A204.1 (cell line): ENCODE measurements around the gene CASP7.

Experiments used
- FAIRE-seq: peaks from 2 replicates; lab custom pipeline; 2012; peaks lifted over from hg19 to GRCh38; lab: Jason Lieb, UNC

The CASP7 gene

DNA sequence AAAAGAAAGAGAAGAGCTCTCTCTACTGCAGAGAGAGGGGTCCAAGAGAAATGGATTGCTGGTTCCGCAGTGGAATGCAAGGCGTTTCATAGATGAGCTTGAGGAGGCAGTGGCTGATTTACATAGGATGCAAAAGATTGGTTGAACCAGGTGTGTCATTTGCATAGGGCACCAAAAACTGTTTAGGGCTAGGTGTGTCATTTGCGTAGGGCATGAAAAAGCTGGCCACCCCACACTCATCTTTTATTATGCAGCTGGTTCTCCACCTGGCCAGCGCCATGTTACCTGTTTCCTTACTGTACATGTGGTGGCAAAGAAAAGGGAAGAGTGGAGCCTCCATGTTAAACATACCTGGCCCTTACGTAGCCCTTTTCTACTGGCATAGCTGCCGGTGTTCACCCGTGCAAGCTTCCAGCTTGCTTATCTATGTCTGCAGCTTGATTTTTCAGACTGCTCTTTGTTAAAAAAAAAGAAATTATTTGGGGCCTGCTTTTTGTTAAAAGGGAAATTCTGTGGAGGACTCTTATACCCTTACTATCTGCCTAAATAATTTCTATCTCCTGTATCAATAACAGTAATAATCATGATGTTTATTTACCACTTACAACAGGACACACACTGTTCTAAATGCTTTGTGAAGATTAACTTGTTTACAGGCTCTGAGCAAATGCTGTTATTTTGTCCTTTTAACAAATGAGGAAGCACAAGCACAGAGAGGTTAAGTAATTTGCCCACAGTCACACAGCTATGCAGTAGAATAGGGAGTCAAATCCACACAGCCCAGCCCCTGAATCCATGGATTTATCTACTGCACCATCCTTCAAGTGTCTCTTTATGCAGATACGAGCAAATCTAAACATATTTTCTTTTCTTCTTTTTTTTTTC is 33.3 kb downstream of the CASP7 start:
- no peak for FAIRE-seq

DNA sequence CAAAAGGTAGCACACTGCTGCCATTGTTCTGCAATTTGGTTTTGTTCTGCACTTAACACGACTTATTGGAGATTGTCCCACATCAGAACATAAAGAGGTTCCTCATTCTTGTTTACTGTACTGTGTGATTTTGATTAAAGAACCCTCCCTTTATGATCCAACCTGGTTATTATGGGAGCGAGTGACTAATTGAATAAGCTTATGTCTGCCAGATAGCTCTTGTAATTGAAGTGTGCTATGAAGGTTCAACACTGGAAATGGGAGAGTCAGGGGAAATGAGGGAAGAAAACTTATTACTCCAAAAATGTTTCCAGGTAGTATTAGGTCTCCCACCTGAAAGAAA is 33.9 kb downstream of the CASP7 start:
- FAIRE-seq, result no peak

DNA sequence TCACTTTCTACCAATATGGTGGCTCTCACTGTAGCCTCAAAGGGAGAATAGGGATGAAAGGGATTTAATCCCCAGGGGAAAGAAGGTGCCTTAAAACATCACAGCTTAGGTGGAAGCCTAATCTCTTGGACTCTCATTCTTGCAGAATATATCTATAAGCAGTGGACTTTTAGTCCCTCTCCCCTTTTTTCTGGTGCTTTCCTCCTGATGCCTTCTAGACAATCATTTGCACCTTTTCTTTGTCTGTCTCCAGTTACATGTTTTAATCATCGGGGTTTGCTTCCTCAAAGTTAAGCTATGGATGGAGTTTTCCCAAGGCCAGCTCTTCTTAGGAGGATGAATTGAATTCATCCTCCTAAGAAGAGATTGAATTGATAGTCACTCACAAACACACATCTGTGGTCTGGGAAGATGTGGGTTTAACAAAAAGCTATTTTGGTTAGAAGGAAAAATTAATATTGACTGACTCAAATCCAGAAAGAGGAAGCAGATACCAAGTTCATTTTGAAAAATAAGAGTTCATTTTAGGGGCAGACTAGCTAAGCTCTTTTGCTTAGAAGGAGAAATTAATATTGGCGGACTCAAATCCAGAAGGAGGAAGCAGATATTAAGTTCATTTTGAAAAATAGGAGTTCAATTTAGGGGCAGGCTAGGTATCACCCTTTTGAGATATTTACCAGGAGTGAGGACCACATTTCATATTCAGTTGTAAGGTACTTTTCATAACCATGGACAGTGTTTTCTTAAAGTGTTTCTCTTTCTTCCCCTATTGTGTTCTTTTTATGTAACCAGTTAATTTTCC is 36.6 kb downstream of the CASP7 start:
- no peak for FAIRE-seq

DNA sequence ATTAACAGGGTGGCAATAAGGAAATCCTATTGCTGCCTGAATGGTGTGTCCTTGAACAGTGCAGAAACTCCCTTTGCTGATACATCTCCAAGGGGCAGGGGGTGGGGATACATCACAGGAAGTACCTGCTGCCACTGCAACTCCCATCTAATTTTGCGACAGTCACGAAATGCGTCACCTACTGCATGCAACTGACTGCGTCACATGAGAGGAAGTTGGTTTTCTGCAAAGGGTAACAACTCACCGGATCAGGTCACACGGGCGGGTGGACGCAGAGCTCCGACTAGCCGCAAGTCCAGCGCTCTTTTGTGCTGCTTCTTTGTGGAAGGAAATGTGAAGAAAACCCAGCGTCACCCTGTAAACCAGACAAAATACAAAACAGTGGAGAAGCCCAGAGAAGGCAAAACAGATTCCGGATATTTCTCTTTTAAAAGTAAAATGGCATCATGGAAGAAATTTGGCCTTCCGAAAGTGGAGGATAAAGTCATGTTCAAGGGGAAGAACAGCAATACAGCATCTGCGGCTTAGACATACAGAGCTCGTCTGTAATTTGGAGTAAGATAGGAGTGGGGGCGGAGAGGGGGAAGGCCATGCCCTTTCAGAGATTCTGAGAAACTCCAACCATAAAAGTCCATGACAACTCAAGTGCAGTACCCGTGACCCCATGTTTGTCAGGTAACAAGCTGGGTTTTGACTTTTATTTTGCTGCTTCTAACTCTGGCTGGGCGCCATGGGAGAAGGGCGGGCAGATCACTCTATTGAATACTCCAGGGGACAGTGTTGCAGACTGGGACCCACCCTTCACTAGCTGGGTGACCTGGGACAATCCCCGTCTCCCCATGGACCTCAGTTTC is 39.5 kb downstream of the CASP7 start:
- no peak for FAIRE-seq

DNA sequence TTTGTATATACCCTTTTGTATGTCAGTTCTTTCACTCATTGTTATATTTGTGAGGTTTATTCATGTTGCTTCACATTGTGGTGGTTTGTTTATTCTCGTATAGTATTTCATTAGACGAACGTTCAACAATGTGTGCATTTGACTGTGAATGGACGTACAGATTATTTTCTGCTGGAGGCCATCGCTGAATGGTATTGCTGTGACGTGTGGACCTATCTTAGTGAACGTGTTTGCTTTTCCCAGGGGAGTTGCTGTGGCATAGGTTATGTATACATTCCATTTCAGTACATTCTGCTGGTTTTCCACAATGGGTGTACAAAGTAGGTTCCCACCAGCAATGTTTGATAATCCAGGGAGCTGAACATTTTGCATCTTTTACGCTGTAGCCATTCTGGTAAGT is 40.7 kb downstream of the CASP7 start:
- FAIRE-seq, result no peak

DNA sequence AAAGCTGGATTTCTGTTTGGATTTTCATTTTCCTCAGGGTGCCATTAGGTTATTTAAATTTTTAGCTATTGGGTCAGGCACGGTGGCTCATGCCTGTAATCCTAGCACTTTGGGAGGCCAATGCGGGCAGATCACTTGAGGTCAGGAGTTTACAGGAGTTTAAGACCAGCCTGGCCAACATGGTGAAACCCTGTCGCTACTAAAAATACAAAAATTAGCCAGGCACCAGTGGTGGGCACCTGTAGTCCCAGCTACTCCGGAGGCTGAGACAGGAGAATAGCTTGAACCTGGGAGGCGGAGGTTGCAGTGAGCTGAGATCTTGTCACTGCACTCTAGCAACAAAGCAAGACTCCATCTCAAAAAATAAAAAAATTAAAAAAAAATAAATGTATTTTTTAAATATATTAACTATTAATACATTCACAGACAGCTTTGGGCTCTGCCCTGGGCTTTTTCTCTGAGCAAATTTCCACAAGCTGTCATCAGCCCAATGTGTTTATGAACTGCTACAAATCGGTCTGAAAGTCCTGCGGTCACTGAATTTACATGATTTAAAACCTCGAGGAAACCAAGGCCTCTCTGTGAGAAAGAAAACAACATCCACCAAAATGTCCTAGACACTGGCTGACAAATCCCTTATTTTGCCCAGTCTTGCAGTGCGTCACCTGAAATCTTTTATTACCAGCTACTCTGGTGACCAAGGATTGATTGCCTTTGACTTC is 52.6 kb downstream of the CASP7 start:
- FAIRE-seq, result no peak

DNA sequence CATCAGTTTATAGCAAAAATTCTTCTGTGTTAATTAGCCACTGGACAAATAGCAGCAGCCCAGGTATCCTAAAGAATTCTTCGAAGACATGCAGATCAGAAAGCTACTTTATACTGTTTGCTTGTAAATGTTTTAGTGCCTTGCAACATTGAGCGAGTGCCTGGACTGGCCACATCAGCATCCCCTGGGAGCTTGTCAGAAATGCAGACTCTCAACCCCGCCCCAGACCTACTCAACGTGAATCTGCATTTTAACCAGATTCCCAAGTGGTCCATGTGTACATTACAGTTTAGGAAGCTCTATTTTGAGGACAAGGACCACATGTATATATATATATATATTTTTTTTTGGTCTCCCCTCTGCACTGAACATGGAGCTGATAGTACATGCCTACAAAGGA is 53.3 kb downstream of the CASP7 start:
- no peak for FAIRE-seq

DNA sequence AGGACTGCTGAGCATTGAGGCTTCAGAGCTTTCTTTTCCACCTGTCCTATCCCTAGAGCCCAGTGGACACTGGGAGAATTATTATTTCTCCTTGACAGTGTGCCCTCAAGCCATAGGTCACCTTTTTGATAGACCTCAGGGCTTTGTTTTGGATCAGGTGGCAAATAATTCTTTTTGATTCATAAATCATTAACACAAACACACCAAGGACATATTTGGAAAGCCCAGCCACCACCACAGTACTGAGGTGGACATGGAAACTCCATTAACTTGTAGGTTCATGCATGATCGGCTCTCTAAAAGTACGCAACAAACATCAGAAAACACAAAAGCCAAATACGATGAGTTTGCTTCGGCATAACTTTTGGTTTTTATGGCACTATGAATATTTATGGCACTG is 53.9 kb downstream of the CASP7 start:
- no peak for FAIRE-seq

DNA sequence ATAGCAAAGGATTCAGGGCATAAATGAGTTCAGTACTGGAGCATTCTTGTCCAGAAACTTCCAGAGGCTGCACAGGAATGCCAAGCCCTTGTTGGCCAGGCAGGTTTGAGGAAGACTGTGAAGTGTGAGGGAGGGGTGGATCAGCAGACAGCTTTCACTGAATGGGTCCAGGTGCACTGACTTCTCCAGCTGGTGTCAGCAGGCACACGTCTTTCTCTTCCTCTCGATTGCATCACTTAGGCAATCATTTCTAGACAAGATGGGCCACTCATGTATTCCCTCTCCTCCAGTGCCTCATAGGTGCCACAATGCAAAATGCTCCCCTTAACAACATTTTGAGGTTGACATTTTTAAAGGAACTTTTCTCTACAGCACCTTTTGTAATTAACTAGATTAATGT is 56.2 kb downstream of the CASP7 start:
- no peak for FAIRE-seq

DNA sequence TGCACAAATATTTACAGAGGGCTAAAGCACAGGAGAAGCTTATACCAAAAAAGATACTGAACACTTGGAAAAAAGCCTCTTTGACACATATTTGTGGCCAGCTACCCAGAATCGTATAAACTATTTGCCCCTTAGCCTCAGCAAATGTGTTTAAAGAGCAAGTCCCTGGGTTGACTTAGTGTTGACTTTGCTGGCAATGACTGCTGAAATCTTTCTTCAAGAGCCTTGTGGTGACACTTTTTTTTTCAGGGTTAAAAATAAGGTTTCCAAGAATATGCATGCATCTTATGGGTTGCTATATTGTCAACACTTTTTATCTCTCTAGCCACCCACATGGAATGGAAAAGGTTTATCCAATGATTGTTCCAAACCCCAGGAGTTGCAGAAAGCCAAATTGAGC is 56.9 kb downstream of the CASP7 start:
- FAIRE-seq, result no peak

DNA sequence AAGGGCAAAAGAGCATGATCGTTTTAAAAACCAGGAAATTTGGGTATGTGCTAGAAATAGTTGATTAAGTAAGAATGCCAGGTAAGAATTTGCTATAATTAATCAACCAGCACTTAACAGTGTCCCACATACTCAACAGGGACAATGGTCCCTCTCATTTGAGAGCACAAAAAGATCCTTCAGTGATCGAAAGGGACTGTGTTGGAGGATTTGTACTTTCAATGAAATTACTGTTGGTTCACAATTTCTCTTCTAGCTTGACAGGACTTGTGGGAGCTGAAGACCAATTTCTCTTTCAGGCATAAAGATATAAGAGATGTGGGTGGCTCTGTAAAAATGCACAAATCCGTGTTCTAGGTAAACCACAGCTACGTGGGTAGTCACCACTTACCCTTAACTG is 59.3 kb downstream of the CASP7 start:
- FAIRE-seq, result no peak

DNA sequence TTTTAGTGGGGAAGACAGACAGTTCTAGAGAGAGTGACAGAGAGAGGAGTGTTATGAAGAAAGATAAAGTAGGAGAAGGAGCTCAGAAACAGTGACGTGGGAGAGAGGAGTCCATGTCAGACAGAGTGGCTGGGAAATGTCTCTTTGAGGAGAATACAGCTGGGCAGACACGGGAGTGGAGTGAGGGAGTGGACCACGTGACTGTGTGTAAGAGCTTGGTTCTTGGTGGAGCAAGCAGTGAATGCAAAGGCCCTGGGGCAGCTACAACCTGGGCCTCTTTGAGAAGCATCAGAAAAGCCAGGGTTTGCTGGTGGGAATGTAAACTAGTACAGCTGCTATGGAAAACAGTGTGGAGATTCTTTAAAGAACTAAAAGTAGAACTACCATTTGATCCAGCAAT is 59.9 kb downstream of the CASP7 start:
- FAIRE-seq, result no peak

DNA sequence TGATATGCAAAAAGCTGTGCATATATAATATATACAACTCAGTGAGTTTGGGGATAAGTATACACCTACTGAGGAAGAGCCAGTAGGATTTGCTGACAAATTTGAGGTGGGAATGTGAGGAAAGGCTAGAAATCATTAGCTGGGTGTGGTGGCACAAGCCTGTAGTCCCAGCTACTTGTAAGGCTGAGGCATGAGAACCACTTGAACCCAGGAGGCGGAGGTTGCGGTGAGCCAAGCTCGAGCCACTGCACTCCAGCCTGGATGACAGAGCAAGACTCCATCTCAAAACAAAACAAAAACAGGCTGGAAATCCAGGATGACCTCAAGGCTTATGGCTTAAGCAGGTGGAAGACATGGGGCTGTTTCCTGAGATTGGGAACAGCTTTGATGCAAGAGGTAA is 61.1 kb downstream of the CASP7 start:
- no peak for FAIRE-seq

DNA sequence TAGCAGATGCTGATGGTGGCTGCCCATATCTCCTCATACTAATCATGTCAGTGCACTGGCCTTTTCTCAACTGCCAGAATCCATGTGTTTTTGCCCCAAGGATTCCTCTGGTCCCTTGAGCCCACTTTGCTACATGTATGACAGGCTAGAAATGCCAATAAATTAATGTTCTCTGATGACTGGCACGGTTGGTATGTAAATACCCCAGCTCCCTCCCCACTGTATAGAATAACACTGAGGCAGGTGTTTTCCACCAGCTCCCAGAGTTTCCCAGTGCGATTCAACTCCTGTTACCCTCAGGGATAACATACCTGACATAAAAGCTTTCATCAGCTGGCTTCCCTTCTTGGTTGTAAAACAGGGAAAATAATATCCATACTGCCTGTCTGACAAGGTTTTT is 62.8 kb downstream of the CASP7 start:
- no peak for FAIRE-seq

DNA sequence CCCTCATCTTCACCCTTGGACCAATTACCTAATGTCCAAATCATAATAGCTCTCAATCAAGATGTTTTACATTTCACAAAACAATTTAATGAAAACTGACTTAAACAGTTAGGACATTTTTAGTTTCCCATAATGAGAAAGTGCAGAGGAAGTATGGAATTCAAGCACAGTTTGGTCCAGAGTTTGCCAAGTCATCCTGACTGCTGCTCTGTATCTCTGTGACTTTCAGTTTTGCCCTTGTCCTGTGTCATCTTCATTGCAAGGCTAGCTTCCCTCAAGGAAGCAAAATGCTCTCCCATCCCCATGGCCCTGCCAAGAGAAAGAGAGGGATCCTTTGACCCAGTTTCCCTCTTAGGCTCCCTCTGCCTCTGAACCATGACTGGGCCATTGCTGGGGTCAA is 63.9 kb downstream of the CASP7 start:
- no peak for FAIRE-seq

DNA sequence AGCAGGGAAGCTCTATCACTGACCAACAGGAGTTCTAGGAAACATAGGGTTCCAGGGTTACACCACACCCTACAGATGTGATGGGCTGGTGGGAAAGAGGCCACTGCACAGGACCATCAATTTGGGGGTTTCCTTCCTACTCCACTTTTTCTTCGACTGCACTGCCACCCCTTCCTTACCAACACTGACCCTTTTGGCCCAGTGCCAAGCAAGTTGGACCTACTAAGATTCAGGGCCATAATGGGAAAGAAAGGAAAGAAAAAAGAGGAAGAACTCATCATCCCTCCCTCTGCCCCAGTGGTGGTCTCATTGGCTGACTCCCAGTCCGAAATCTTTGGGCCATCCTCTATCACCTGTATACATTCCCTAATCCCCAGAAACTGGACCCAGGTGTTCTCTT is 65.7 kb downstream of the CASP7 start:
- FAIRE-seq, result no peak

DNA sequence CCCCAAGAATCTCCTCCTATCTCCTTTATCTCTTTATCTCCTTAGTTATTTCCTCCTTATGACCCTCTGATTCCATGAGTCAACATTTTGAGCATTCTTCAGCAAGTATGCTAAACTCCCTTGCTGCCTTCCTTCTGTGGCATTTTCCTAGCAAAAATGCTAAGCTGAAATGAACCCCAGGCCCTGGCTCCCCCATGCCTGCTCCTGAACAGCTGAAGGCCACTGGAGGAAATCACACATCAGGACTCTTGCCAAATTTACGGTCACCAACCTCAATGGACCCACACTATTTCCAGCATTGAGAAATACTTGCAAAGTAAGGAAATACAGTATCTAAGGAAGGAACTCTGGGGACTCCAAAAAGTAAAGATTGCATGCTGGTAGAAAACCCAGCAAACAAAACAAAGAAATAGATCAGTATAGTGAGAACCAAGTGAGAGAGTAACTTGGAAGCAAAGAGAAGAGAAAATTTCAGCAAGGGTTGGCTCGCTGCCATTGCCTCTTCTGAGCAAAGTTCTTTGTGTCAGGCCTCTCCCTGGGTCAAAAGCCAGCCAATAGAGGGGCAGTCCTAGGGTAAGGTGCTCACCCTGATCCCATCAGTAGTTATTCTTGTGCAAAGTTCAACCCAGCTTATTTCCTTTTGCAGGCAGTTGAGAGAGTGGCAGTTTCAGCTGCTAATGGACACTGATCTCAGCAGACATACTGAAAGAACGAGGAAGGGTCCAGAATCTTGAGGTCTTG is 66.7 kb downstream of the CASP7 start:
- no peak for FAIRE-seq

DNA sequence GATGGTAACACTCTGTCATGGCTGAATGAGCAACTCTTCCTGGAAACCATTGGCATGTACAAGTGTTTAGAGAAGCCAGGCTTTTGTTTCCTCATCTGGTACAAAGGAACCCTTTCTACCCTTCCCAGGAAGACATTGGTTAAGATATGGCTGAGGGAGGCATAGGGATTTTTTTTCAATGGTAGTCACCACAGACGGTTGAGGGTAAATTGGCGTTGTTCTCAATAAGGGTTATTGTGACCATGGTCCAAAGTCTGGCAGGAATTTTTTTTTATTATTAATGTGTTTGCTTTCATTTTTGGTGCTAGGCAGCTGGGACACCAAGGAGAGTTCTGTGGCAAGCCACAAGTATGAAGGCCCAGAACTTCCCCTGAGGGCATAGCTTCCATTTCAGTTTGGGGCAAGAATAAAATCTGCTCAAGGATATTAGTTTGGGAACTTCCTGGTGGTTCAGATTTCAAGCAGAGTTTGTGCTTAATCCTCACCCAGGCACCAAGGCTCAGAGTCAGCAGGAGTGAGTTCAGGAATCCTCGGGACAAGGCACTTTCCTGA is 71.5 kb downstream of the CASP7 start, which contains the start of gene PLEKHS1:
TSS of gene PLEKHS1 (plus strand) at position 502 of the 552 bp plus-strand sequence. CDS start 3,596 bp downstream, outside the sequence.
- no peak for FAIRE-seq

DNA sequence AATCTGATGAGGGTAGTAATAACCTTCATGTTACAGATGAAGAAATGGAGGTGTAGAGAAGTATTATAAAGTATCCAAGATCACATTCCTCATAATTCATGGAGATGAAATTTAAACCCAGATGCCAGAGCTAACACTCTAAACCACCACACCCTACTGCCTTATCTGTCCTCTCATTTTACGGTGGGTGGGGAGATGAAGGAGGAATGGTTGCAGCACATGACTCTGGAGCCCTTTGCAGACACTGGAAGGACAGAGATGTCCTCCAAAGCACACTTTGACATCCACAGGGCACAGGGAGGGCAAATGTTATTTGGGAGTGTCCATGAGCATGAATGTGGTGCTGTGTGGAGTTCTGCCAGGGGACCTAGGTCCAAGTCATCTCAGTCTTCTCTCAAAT is 72.8 kb downstream of the CASP7 start:
- no peak for FAIRE-seq

DNA sequence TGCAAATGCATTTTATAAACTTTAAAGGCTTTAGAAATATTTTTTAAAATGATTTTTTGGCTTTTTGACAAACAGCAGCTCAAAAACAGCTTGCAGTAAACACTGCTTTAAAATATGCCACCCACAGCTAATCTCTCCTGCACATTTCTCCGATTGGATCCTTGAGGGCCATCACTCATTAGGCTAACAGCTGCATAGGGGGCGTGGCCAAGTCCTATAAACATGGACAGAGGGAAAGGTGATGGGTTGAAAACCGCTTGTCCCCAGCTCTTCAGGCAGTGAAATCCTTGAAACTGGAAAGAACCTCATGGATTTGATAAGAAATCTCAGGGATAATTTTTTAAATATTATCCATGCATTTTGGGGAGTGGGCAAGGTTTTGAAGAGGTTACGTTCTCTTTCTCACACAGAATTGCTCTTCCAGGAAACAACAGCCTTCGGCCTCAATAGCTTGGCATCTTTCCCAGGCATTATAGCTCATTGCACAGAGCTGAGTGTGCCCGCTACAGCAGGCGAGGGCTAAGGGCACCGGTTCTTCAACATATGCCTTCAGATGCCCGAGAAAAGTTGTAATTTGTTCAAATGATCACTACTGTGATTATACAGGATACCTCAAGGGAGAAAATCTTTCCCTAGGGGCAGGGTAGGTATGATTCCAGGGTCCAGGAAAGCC is 73.4 kb downstream of the CASP7 start:
- FAIRE-seq, result no peak
